Left ventricle myocardium inferior (tissue), 1 donor: Measurements from ENCODE around the gene CADPS2. TPM values are rescaled to one million over a fixed set of nuclear protein-coding genes. Genes with fewer than 3 reads are reported as not detected.
"Not testable (repeated sequence)": the region's sequence is repeated elsewhere in the genome, so short reads cannot be mapped to it uniquely, and the experiment has no call there.

ENCODE experiments used
- DNase-seq: peaks from one replicate; pipeline ENCODE4 v3.0.0-alpha.2; 2020
- H3K27ac ChIP-seq: fragments of 200-600 bp; replicated peaks from 2 replicates; pipeline ENCODE4 v1.8.0; 2021
- H3K27me3 ChIP-seq: fragments of 200-600 bp; 2 replicates; pipeline ENCODE4 v1.8.0; 2021; ENCODE audit warnings: low read depth
- H3K36me3 ChIP-seq: fragments of 200-600 bp; 2 replicates; pipeline ENCODE4 v1.8.0; 2021
- H3K4me1 ChIP-seq: fragments of 200-600 bp; 2 replicates; pipeline ENCODE4 v1.8.0; 2021
- H3K4me3 ChIP-seq: fragments of 200-600 bp; 2 replicates; pipeline ENCODE4 v1.8.0; 2021; ENCODE audit warnings: mild to moderate bottlenecking, moderate library complexity
- H3K9me3 ChIP-seq: fragments of 200-600 bp; replicated peaks from 2 replicates; pipeline ENCODE4 v1.8.0; 2021
- intact Hi-C: fragments of 100-400 bp; cut with micrococcal nuclease; formaldehyde crosslinking; loops from one replicate; pipeline ENCODE4 v1.11.0; 2022
- total RNA-seq: library from RNA; stranded (reverse); fragmentation: NEBNext Ultra II Directional; extraction: Animal tissue kit (Norgen Biotek cat#: 25700); gene quantifications from one replicate; pipeline ENCODE4 v1.2.1, GENCODE V29; 2021
- TF ChIP-seq, protein P1 (sequence below): fragments of 200-600 bp; IDR thresholded peaks from 2 replicates; pipeline ENCODE4 v1.8.0; 2021; ENCODE audit warnings: antibody characterized with exemption, mild to moderate bottlenecking, borderline replicate concordance
- donor health status: DM: no; HTN: yes; CAD: no; lungs with severe emphysema.

CADPS2 gene
- total RNA-seq, 1 donor from 2014 or later: 11.9 TPM

GRCh38 chr7:122682815-122683550 is 203.3 kb downstream of the CADPS2 start:
- TF ChIP-seq, protein P1, sequence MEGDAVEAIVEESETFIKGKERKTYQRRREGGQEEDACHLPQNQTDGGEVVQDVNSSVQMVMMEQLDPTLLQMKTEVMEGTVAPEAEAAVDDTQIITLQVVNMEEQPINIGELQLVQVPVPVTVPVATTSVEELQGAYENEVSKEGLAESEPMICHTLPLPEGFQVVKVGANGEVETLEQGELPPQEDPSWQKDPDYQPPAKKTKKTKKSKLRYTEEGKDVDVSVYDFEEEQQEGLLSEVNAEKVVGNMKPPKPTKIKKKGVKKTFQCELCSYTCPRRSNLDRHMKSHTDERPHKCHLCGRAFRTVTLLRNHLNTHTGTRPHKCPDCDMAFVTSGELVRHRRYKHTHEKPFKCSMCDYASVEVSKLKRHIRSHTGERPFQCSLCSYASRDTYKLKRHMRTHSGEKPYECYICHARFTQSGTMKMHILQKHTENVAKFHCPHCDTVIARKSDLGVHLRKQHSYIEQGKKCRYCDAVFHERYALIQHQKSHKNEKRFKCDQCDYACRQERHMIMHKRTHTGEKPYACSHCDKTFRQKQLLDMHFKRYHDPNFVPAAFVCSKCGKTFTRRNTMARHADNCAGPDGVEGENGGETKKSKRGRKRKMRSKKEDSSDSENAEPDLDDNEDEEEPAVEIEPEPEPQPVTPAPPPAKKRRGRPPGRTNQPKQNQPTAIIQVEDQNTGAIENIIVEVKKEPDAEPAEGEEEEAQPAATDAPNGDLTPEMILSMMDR: no peak
- peak overlapping the region; percentile 30 for H3K27ac ChIP-seq
- DNase-seq: no peak
- intact Hi-C loops: no loop called here
- peaks cover 5% of the 10 kb centered on the region for H3K9me3 ChIP-seq
- no peak overlapping the region for H3K4me3 ChIP-seq
- H3K27me3 ChIP-seq: no peaks in the 10 kb centered on the region
- no peaks in the 10 kb centered on the region for H3K36me3 ChIP-seq
- H3K4me1 ChIP-seq: peaks cover 31% of the 10 kb centered on the region

GRCh38 chr7:122681186-122681585 is 205.1 kb downstream of the CADPS2 start:
- intact Hi-C loops, H3K4me3 ChIP-seq, H3K27ac ChIP-seq, DNase-seq, H3K9me3 ChIP-seq, H3K36me3 ChIP-seq, H3K27me3 ChIP-seq: not testable (repeated sequence)
- H3K4me1 ChIP-seq: peaks cover 13% of the 10 kb centered on the region

DNA sequence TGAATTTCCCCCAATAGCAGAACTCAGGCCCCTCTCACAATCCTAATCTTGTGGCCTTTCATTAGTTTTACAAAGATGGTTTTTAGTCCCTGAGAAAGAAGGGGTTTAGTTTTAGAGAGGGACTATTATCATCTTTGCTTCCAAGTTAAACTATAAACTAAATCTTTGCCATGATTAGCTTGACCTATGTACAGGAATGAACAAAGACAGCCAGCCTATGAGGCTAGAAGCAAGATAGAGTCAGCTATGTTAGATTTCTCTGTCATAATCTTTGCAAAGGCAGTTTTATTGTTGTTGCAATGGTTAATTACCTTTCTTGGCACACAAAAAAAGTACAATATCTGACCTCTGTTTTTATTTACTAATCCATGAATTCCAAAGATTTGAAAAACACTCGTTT is 206.4 kb downstream of the CADPS2 start:
- Histone ChIP-seq H3K4me1 (peaks cover 16% of the 10 kb centered on the region), H3K9me3 (peaks cover 5% of the 10 kb centered on the region), H3K4me3 (no peak overlapping the region), H3K27ac (no peak overlapping the region), H3K36me3 (no peaks in the 10 kb centered on the region), H3K27me3 (no peaks in the 10 kb centered on the region)
- DNase-seq: no peak
- intact Hi-C loops: no loop called here
- TF ChIP-seq, protein P1: no peak

- DNase-seq, intact Hi-C loops: not testable (repeated sequence)
Observed at GRCh38 chr7:122679269-122679709, 207.0 kb downstream of the CADPS2 start.

DNA sequence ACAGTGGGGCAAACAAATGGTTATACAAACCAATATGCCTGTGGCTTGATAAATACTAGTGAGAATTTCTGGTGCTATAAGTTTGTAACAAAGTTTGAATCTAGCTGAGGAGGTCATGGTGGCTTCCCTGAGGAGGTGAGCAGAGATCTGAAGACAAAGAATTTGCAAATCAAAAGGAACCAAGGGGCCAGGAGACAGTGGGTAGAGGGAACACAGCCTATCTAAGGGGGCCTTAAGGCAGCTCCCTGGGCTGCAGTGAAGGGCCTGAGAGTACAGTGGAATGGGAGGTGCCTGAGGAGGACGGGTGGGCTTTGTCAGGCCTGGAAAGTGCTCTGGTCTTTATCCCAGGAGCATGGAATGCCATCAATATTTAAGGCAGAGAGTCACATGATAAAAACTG is 209.1 kb downstream of the CADPS2 start:
- Histone ChIP-seq H3K27me3 (no peaks in the 10 kb centered on the region), H3K9me3 (peaks cover 5% of the 10 kb centered on the region), H3K36me3 (no peaks in the 10 kb centered on the region), H3K4me3 (no peak overlapping the region), H3K4me1 (peaks cover 18% of the 10 kb centered on the region), H3K27ac (no peak overlapping the region)
- TF ChIP-seq, protein P1: no peak
- intact Hi-C loops: no loop called here
- no peak for DNase-seq

More at GRCh38 chr7:122679269-122679709, 207.0 kb downstream of the CADPS2 start:
- H3K9me3 ChIP-seq, H3K27ac ChIP-seq, H3K36me3 ChIP-seq, H3K27me3 ChIP-seq, H3K4me3 ChIP-seq: not testable (repeated sequence)
- peaks cover 21% of the 10 kb centered on the region for H3K4me1 ChIP-seq

DNA sequence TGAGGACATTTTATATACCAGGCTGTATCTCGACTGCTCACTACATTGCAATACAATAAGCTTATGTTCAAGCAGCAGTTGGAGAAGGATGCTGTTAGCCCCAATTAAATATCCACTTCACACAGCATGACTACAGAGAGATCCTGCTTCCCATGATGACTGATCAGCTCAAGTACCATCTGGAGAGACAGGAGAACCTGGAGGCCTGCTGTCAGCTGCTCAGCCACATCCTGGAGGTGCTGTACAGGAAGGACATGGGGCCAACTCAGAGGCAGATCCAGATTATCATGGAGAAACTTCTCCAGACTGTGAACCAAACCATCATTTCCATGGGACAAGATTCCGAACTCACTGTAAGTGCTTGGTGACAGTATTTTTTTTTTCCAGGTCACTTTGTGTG is 209.8 kb downstream of the CADPS2 start:
- H3K27ac ChIP-seq: no peak overlapping the region
- intact Hi-C loops: no loop called here
- TF ChIP-seq, protein P1: no peak
- peaks cover 25% of the 10 kb centered on the region for H3K4me1 ChIP-seq
- peaks cover 5% of the 10 kb centered on the region for H3K9me3 ChIP-seq
- no peak for DNase-seq
- H3K4me3 ChIP-seq: no peak overlapping the region
- H3K36me3 ChIP-seq: no peaks in the 10 kb centered on the region
- H3K27me3 ChIP-seq: no peaks in the 10 kb centered on the region
